ENCODE measurements around the gene TRPM1.

- TF ChIP-seq CTCF (IDR thresholded peaks at IDR 0.05) (no peak), POLR2AphosphoS5 (IDR thresholded peaks at IDR 0.05) (no peak)
Observed at GRCh38 chr15:30953731-30954378, 147.7 kb downstream of the TRPM1 start.
